ENCODE measurements around the gene BAZ1A. TPM values are rescaled to one million over a fixed set of nuclear protein-coding genes. Genes with fewer than 3 reads are reported as not detected.

The BAZ1A gene
- total and polyA plus RNA-seq, 2 experiments from 2014 or later, result 24.2 to 26.8 TPM

GRCh38 chr14:34778744-34779143, 96.4 kb downstream of the BAZ1A start:
- Mint-ChIP-seq H3K36me3 (ENCODE audit: low read depth) (peaks cover 31% of the 10 kb centered on the region; the same call in 2 of the 3 replicates), H3K27me3 (ENCODE audit: insufficient read depth, low read depth, poor library complexity) (no peaks in the 10 kb centered on the region), H3K4me1 (no peaks in the 10 kb centered on the region), H3K4me3 (no peak overlapping the region), H3K27ac (no peak overlapping the region), H3K9me3 (no peaks in the 10 kb centered on the region)
- H3K9me2 ChIP-seq (ENCODE audit: insufficient read depth), result no peaks in the 10 kb centered on the region
- no peak overlapping the region for H3K4me3 ChIP-seq
- no peaks in the 10 kb centered on the region for H3K27me3 ChIP-seq (ENCODE audit: insufficient read depth)
- no peaks in the 10 kb centered on the region; the same call in 1 of the 2 replicates for H3K36me3 ChIP-seq (ENCODE audit: insufficient read depth)
- no peaks in the 10 kb centered on the region for H3K79me2 ChIP-seq (replicated peaks; ENCODE audit: insufficient read depth)
- TF ChIP-seq JUNB (IDR thresholded peaks at IDR 0.05; ENCODE audit: unreplicated experiment), result no peak
- H2AFZ ChIP-seq, result no peak overlapping the region
- no peaks in the 10 kb centered on the region; the same call in 1 of the 2 replicates for H4K20me1 ChIP-seq (replicated peaks; ENCODE audit: insufficient read depth)
- no peaks in the 10 kb centered on the region for H3F3A ChIP-seq (replicated peaks; ENCODE audit: low read depth)
- no peak for DNase-seq (ENCODE audit: low spot score)
- H3K4me2 ChIP-seq, result no peak overlapping the region
- no peak overlapping the region for H3K27ac ChIP-seq (ENCODE audit: low read depth)
- no peaks in the 10 kb centered on the region for H3K4me1 ChIP-seq (ENCODE audit: insufficient read depth)
- no peak for ATAC-seq

- no peaks in the 10 kb centered on the region for H3K4me1 Mint-ChIP-seq
- H3K36me3 Mint-ChIP-seq (ENCODE audit: low read depth), result peaks cover 12% of the 10 kb centered on the region; the same call in 2 of the 3 replicates
- no peak for DNase-seq (ENCODE audit: low spot score)
- TF ChIP-seq ZNF462 (CRISPR knock-in tag; IDR thresholded peaks at IDR 0.05) (no peak), STAT1 (IDR thresholded peaks at IDR 0.05; ENCODE audit: unreplicated experiment) (no peak), ZNF114 (CRISPR knock-in tag; IDR thresholded peaks at IDR 0.05) (no peak), ETS1 (IDR thresholded peaks at IDR 0.05) (no peak), REST (IDR thresholded peaks at IDR 0.05; ENCODE audit: unreplicated experiment) (no peak), CREB1 (CRISPR knock-in tag; IDR thresholded peaks at IDR 0.05; ENCODE audit: low read depth) (no peak), EZH2 (IDR thresholded peaks at IDR 0.05; ENCODE audit: low read depth, unreplicated experiment) (no peak), EZH2phosphoT487 (IDR thresholded peaks at IDR 0.05; ENCODE audit: unreplicated experiment) (no peak), NANOG (IDR thresholded peaks at IDR 0.05; ENCODE audit: borderline replicate concordance) (no peak)
Observed at GRCh38 chr14:34776611-34777010, 98.5 kb downstream of the BAZ1A start.

More at GRCh38 chr14:34776611-34777010, 98.5 kb downstream of the BAZ1A start:
- Histone ChIP-seq H3K4me3 (no peak overlapping the region), H3K4me1 (ENCODE audit: insufficient read depth) (no peaks in the 10 kb centered on the region), H3K27ac (ENCODE audit: low read depth) (no peak overlapping the region), H4K20me1 (replicated peaks; ENCODE audit: insufficient read depth) (no peaks in the 10 kb centered on the region), H3F3A (replicated peaks; ENCODE audit: low read depth) (no peaks in the 10 kb centered on the region), H3K36me3 (ENCODE audit: insufficient read depth) (no peaks in the 10 kb centered on the region; the same call in 1 of the 2 replicates), H2AFZ (no peak overlapping the region), H3K27me3 (ENCODE audit: insufficient read depth) (no peaks in the 10 kb centered on the region), H3K9me2 (ENCODE audit: insufficient read depth) (no peaks in the 10 kb centered on the region), H3K4me2 (no peak overlapping the region), H3K79me2 (replicated peaks; ENCODE audit: insufficient read depth) (no peaks in the 10 kb centered on the region)
- no peak for ATAC-seq
- H3K27ac Mint-ChIP-seq, result no peak overlapping the region
- no peaks in the 10 kb centered on the region for H3K9me3 Mint-ChIP-seq
- no peak overlapping the region for H3K4me3 Mint-ChIP-seq
- H3K27me3 Mint-ChIP-seq (ENCODE audit: insufficient read depth, low read depth, poor library complexity), result no peaks in the 10 kb centered on the region
